DND-41 (cell line): ENCODE measurements around the gene PHACTR1.

ENCODE experiments used
- ATAC-seq: fragments of 200-7000 bp; cut with Tn5 transposase; 3 replicates; pipeline ENCODE4 v1.9.1; 2021; ENCODE audit warnings: low read depth; ENCODE audit not compliant: insufficient read depth
- DNase-seq: peaks from one replicate; pipeline ENCODE4 v3.0.0-alpha.2; 2020
- H2AFZ ChIP-seq: 2 replicates; pipeline ENCODE4 v1.6.0; 2012; ENCODE audit warnings: low read depth, low read length
- H3K27ac ChIP-seq: 2 replicates; pipeline ENCODE4 v1.5.1; 2012; ENCODE audit warnings: low read length, inconsistent platforms
- H3K27me3 ChIP-seq: fragments of 200-600 bp; sonication (generic); 2 replicates; pipeline ENCODE4 v1.6.0; 2012; ENCODE audit warnings: low read length, mild to moderate bottlenecking, inconsistent platforms; ENCODE audit not compliant: insufficient read depth, poor library complexity
- H3K36me3 ChIP-seq: 2 replicates; pipeline ENCODE4 v1.5.1; 2012; ENCODE audit warnings: low read length, inconsistent platforms; ENCODE audit not compliant: insufficient read depth
- H3K4me1 ChIP-seq: 2 replicates; pipeline ENCODE4 v1.5.1; 2012; ENCODE audit warnings: mild to moderate bottlenecking, low read length; ENCODE audit not compliant: insufficient read depth
- H3K4me2 ChIP-seq: 2 replicates; pipeline ENCODE4 v1.6.0; 2012; ENCODE audit warnings: mild to moderate bottlenecking, moderate library complexity, low read length, inconsistent platforms; ENCODE audit not compliant: insufficient read depth
- H3K4me3 ChIP-seq, 2 experiments: fragments of 200-600 bp in 1 of 2; shearing (Covaris generic) in 1 of 2; 2 replicates each; pipeline ENCODE4 v1.5.1; 2012 to 2016; ENCODE audit warnings: inconsistent platforms in 2 of 2, low read length in 2 of 2, mild to moderate bottlenecking in 2 of 2, low read depth in 1 of 2, moderate library complexity in 1 of 2
- H3K79me2 ChIP-seq: 2 replicates; pipeline ENCODE4 v1.6.0; 2012; ENCODE audit warnings: low read length, inconsistent platforms; ENCODE audit not compliant: insufficient read depth
- H3K9ac ChIP-seq: 2 replicates; pipeline ENCODE4 v1.6.0; 2012; ENCODE audit warnings: low read depth, mild to moderate bottlenecking, inconsistent platforms, low read length, moderate library complexity
- H3K9me3 ChIP-seq: 2 replicates; pipeline ENCODE4 v1.5.1; 2012; ENCODE audit warnings: low read length, moderate library complexity, mild to moderate bottlenecking, inconsistent platforms; ENCODE audit not compliant: insufficient read depth, severe bottlenecking
- H4K20me1 ChIP-seq: 2 replicates; pipeline ENCODE4 v1.6.0; 2012; ENCODE audit warnings: low read length; ENCODE audit not compliant: insufficient read depth
- CTCF ChIP-seq: IDR thresholded peaks from 2 replicates; pipeline ENCODE4 v1.5.1; 2012; ENCODE audit warnings: borderline replicate concordance, low read length, moderate library complexity, mild to moderate bottlenecking; ENCODE audit not compliant: poor library complexity, severe bottlenecking; ENCODE audit errors: extremely low read depth
- EZH2 ChIP-seq: IDR thresholded peaks from 3 replicates; pipeline ENCODE4 v1.6.1; 2012; ENCODE audit warnings: borderline replicate concordance, low read depth, mild to moderate bottlenecking, moderate library complexity, low read length, inconsistent platforms; ENCODE audit not compliant: severe bottlenecking

PHACTR1 gene

DNA sequence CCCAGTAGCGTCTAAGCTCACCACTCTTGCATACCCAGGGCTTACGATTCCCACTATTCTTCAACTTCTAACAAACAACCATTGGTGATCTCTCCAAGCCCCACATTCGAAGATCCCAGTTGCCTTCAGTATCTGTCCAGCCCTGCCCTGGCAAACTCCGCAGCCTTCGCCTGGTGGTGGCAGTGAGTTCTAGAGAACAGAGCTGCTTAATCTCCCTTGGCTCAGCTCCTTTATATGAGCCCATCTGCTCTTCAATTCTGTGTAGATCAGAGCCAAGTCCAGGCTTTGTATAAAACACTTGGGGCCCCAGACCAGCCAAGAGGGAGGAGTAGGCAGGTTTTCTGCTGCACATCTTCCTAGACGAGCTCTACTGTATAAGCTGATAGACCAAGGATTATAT, 193.3 kb downstream of the PHACTR1 start:
- ATAC-seq (no peak), DNase-seq (no peak)
- H2AFZ ChIP-seq = no peak overlapping the region
- no peak overlapping the region for H3K27ac ChIP-seq
- H3K4me1 ChIP-seq = no peaks in the 10 kb centered on the region
- no peaks in the 10 kb centered on the region for H3K36me3 ChIP-seq
- no peaks in the 10 kb centered on the region for H3K79me2 ChIP-seq
- H3K4me2 ChIP-seq = no peak overlapping the region
- no peak overlapping the region for H3K9ac ChIP-seq
- H4K20me1 ChIP-seq = no peaks in the 10 kb centered on the region
- H3K27me3 ChIP-seq = peaks cover 2% of the 10 kb centered on the region
- no peak for TF ChIP-seq EZH2
- no peak for TF ChIP-seq CTCF
- no peak overlapping the region for H3K4me3 ChIP-seq
- H3K9me3 ChIP-seq = no peaks in the 10 kb centered on the region

DNA sequence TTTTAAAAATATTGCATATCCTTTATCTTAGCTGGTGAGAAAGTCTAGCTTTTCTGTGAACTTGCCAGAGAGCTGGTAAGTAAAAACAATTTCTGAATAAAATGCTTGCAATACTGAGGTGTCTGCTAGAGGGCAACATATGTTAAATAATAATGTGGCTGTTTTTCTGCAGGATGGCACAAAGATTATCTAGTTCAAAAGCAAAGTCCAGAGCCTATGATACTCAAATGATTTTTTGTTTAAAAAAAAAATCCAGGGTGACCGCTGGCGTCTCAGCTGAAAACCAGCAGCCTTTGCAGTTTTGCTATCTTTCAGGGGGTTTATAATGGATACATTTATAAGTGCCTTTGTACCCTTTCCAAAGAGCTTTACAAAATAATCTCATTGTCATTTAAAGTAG, 194.9 kb downstream of the PHACTR1 start:
- H3K27me3 ChIP-seq = no peaks in the 10 kb centered on the region
- H3K9me3 ChIP-seq = no peaks in the 10 kb centered on the region
- H3K4me3 ChIP-seq = no peak overlapping the region
- H3K27ac ChIP-seq = no peak overlapping the region
- peak; percentile 59 for TF ChIP-seq CTCF
- TF ChIP-seq EZH2 = no peak
- H3K4me1 ChIP-seq = no peaks in the 10 kb centered on the region
- H4K20me1 ChIP-seq = no peaks in the 10 kb centered on the region
- no peaks in the 10 kb centered on the region for H3K79me2 ChIP-seq
- ATAC-seq = no peak
- H3K36me3 ChIP-seq = no peaks in the 10 kb centered on the region
- H2AFZ ChIP-seq = no peak overlapping the region
- no peak overlapping the region for H3K4me2 ChIP-seq
- DNase-seq = no peak
- H3K9ac ChIP-seq = no peak overlapping the region

DNA sequence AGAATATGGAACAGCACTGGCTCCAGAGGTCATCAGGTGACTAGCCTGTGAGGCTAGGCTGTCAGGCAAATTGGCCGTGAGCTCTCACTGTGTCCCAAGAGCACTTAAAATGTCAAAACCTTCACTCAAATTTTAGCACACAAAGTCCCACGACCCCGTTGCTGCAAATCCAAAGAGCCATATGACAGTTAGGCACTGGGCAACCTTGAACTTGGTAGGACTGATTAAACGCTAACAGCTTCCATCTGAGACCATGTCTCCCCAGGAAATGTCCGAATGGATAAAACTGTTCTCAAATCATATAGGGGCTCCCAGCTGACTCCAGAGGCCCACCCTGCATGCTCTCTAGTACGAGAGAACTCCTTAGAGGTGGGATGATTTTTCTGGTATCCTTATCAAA, 196.6 kb downstream of the PHACTR1 start:
- H3K9me3 ChIP-seq = no peaks in the 10 kb centered on the region
- no peak for ATAC-seq
- H4K20me1 ChIP-seq = no peaks in the 10 kb centered on the region
- DNase-seq = no peak
- no peak overlapping the region for H3K4me3 ChIP-seq
- H3K79me2 ChIP-seq = no peaks in the 10 kb centered on the region
- H3K36me3 ChIP-seq = no peaks in the 10 kb centered on the region
- H3K9ac ChIP-seq = no peak overlapping the region
- no peaks in the 10 kb centered on the region for H3K27me3 ChIP-seq
- H3K27ac ChIP-seq = no peak overlapping the region
- no peaks in the 10 kb centered on the region for H3K4me1 ChIP-seq
- TF ChIP-seq EZH2 = no peak
- TF ChIP-seq CTCF = no peak
- no peak overlapping the region for H2AFZ ChIP-seq
- no peak overlapping the region for H3K4me2 ChIP-seq

GRCh38 chr6:12916006-12916405, 199.4 kb downstream of the PHACTR1 start:
- H3K79me2 ChIP-seq = no peaks in the 10 kb centered on the region
- DNase-seq (no peak), ATAC-seq (no peak)
- H3K36me3 ChIP-seq = no peaks in the 10 kb centered on the region
- H3K27me3 ChIP-seq = no peaks in the 10 kb centered on the region
- no peaks in the 10 kb centered on the region for H3K4me1 ChIP-seq
- no peak overlapping the region for H3K4me2 ChIP-seq
- no peak overlapping the region for H3K27ac ChIP-seq
- H3K9ac ChIP-seq = no peak overlapping the region
- no peaks in the 10 kb centered on the region for H3K9me3 ChIP-seq
- TF ChIP-seq CTCF (no peak), EZH2 (no peak)
- H2AFZ ChIP-seq = no peak overlapping the region
- no peak overlapping the region for H3K4me3 ChIP-seq
- no peaks in the 10 kb centered on the region for H4K20me1 ChIP-seq
